ENCODE measurements around the gene FAM78B. TPM values are rescaled to one million over a fixed set of nuclear protein-coding genes. Genes with fewer than 3 reads are reported as not detected.

FAM78B gene
- total and polyA plus RNA-seq, 11 donors, result 1.2 to 9.4 (median 2.7) TPM

GRCh38 chr1:166064313-166064926, 102.4 kb downstream of the FAM78B start:
- no peak for TF ChIP-seq POLR2A (IDR thresholded peaks at IDR 0.05)
- TF ChIP-seq CTCF (IDR thresholded peaks at IDR 0.05), result no peak
- WGBS, 4 donors, result 61 to 68% (median 67%) methylated on average over 4 of the region's 4 CpGs
- intact Hi-C loops (cut with DNase I), result no loop called here
- H3K4me3 ChIP-seq, result no peak overlapping the region
- H3K27ac ChIP-seq, result peak overlapping the region in 4 of 12 donors; percentile 17 to 49 (median 35)
- no peaks in the 10 kb centered on the region for H3K36me3 ChIP-seq
- no peaks in the 10 kb centered on the region for H3K9me3 ChIP-seq
- H3K4me1 ChIP-seq, result peaks cover 0 to 23% (median 0%) of the 10 kb centered on the region in 12 donors
- no peaks in the 10 kb centered on the region for H3K27me3 ChIP-seq
- DNase-seq (peak in 1 of 5 donors; percentile 22), ATAC-seq (no peak)

DNA sequence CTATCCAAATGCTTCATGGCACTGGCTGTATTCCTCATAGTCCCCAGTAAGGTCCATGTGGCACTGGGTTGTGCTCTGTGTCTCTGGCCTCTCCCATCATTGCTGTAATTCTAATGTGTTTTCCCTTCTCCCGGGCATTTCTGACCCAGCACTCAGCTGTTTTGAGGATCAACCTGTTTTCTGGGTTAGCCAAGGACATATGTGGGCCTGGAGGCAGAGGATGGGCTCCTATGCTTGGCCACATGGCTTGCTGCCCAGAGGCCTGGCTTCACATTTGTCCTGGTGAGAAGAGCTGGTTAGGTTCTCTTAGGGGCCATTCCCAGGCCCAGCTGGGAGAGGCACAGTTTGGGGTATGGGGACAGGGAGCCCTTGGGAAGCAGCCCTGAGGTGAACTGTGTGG, 103.1 kb downstream of the FAM78B start:
- intact Hi-C loops (cut with DNase I), result no loop called here
- 51 to 85% (median 64%) methylated on average over 1 of the region's 1 CpG for WGBS, 4 donors
- TF ChIP-seq CTCF (IDR thresholded peaks at IDR 0.05), result no peak
- TF ChIP-seq POLR2A (IDR thresholded peaks at IDR 0.05), result no peak
- no peaks in the 10 kb centered on the region for H3K36me3 ChIP-seq
- H3K4me1 ChIP-seq, result peaks cover 0 to 23% (median 0%) of the 10 kb centered on the region in 12 donors
- peak overlapping the region in 4 of 12 donors; percentile 17 to 49 (median 35) for H3K27ac ChIP-seq
- peak in 1 of 4 donors; percentile 46 for ATAC-seq
- H3K27me3 ChIP-seq, result no peaks in the 10 kb centered on the region
- H3K9me3 ChIP-seq, result no peaks in the 10 kb centered on the region
- no peak overlapping the region for H3K4me3 ChIP-seq
- no peak for DNase-seq

DNA sequence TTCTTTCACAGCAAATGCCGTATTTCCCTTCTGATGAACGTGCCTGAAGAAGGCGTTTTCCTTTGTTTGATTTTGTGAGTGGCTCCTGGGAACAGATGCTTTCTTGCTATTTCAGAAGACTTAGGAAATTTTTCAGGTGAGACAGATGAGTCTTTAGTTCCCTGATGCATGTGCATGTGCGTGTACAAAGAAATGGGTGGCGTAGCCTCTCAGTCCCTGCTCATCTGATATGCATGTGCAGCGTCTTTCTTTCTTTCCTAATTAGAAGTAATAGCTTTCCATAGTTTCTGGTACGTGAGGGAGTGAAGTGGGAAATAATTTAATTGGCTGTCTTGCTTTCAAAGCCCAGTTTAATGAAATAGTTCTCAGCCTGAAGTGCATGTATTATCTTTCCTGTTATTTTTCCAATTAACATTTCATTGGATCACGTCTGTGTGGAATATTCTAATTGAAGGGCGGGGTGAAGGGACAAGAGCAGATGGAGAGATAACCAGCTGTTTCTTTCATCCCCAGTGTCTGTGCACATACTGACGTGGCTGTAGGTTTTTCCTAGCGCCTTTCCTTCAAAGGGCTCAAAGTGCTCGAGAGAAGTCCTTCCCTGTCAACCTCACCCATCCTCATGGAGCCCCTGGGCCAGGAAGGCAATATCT, 104.3 kb downstream of the FAM78B start:
- no peak for ATAC-seq
- no peaks in the 10 kb centered on the region for H3K27me3 ChIP-seq
- no peaks in the 10 kb centered on the region for H3K9me3 ChIP-seq
- no peaks in the 10 kb centered on the region for H3K36me3 ChIP-seq
- 71 to 80% (median 77%) methylated on average over 12 of the region's 12 CpGs for WGBS, 4 donors
- H3K4me3 ChIP-seq, result no peak overlapping the region
- TF ChIP-seq CTCF (IDR thresholded peaks at IDR 0.05) (no peak), POLR2A (IDR thresholded peaks at IDR 0.05) (no peak)
- no peak for DNase-seq
- intact Hi-C loops (cut with DNase I), result no loop called here
- H3K27ac ChIP-seq, result no peak overlapping the region
- peaks cover 0 to 15% (median 0%) of the 10 kb centered on the region in 12 donors for H3K4me1 ChIP-seq

GRCh38 chr1:166057650-166058049, 109.2 kb downstream of the FAM78B start:
- intact Hi-C loops (cut with DNase I), result no loop called here
- no peak for DNase-seq
- Histone ChIP-seq H3K27ac (no peak overlapping the region), H3K36me3 (no peaks in the 10 kb centered on the region), H3K9me3 (no peaks in the 10 kb centered on the region), H3K27me3 (peaks cover 0 to 3% (median 0%) of the 10 kb centered on the region in 9 donors), H3K4me3 (no peak overlapping the region), H3K4me1 (peaks cover 0 to 6% (median 0%) of the 10 kb centered on the region in 12 donors)
- no peak for ATAC-seq
- no peak for TF ChIP-seq CTCF (IDR thresholded peaks at IDR 0.05)
- TF ChIP-seq POLR2A (IDR thresholded peaks at IDR 0.05), result no peak
- 45 to 51% (median 47%) methylated on average over 5 of the region's 5 CpGs for WGBS, 4 donors

Data from heart left ventricle (tissue), 16 donors.